Loucy (cell line): ENCODE results near the gene TAS1R1.

ENCODE experiments used
- H2AFZ ChIP-seq: fragments of 200-600 bp; sonication (generic); 2 replicates; pipeline ENCODE4 v1.6.0; 2016; ENCODE audit warnings: antibody characterized with exemption, mild to moderate bottlenecking, low read length, moderate library complexity
- H3F3A ChIP-seq: fragments of 200-600 bp; 2 replicates; pipeline ENCODE4 v1.6.0; 2016; ENCODE audit warnings: antibody characterized with exemption, low read depth, mild to moderate bottlenecking
- H3K27me3 ChIP-seq: fragments of 200-600 bp; sonication (generic); 2 replicates; pipeline ENCODE4 v1.6.1; 2014; ENCODE audit warnings: low read length, mild to moderate bottlenecking; ENCODE audit not compliant: insufficient read depth, poor library complexity, severe bottlenecking
- H3K36me3 ChIP-seq: fragments of 200-600 bp; sonication (generic); 2 replicates; pipeline ENCODE4 v1.6.1; 2016; ENCODE audit warnings: low read length; ENCODE audit not compliant: insufficient read depth
- H3K4me1 ChIP-seq: fragments of 200-600 bp; sonication (generic); 2 replicates; pipeline ENCODE4 v1.5.1; 2014; ENCODE audit warnings: low read length, mild to moderate bottlenecking; ENCODE audit not compliant: insufficient read depth, poor library complexity, severe bottlenecking
- H3K4me2 ChIP-seq: fragments of 200-600 bp; sonication (generic); 2 replicates; pipeline ENCODE4 v1.6.0; 2014; ENCODE audit warnings: antibody characterized with exemption, low read length, low read depth, mild to moderate bottlenecking; ENCODE audit not compliant: poor library complexity, severe bottlenecking
- H3K4me3 ChIP-seq: fragments of 200-600 bp; sonication (generic); 2 replicates; pipeline ENCODE4 v1.5.1; 2014; ENCODE audit warnings: low read length, mild to moderate bottlenecking, mixed read lengths; ENCODE audit not compliant: poor library complexity, severe bottlenecking
- H3K79me2 ChIP-seq: fragments of 200-600 bp; sonication (generic); 2 replicates; pipeline ENCODE4 v1.6.1; 2014; ENCODE audit warnings: low read length; ENCODE audit not compliant: insufficient read depth
- H3K9ac ChIP-seq: fragments of 200-600 bp; sonication (generic); 2 replicates; pipeline ENCODE4 v1.6.0; 2014; ENCODE audit warnings: mild to moderate bottlenecking, low read depth, low read length, moderate library complexity; ENCODE audit not compliant: poor library complexity, severe bottlenecking
- H3K9me2 ChIP-seq: fragments of 200-600 bp; sonication (generic); replicated peaks from 2 replicates; pipeline ENCODE4 v1.6.1; 2016; ENCODE audit warnings: low read depth, low read length, mixed read lengths
- H3K9me3 ChIP-seq: fragments of 200-600 bp; sonication (generic); 2 replicates; pipeline ENCODE4 v1.6.1; 2014; ENCODE audit warnings: mild to moderate bottlenecking, antibody characterized with exemption, low read length, low read depth; ENCODE audit not compliant: insufficient read depth
- H4K20me1 ChIP-seq: fragments of 200-600 bp; sonication (generic); 2 replicates; pipeline ENCODE4 v1.6.0; 2014; ENCODE audit warnings: antibody characterized with exemption, low read length, mild to moderate bottlenecking; ENCODE audit not compliant: insufficient read depth, poor library complexity, severe bottlenecking
- EZH2phosphoT487 ChIP-seq: fragments of 200-600 bp; IDR thresholded peaks from 2 replicates; pipeline ENCODE4 v1.6.1; 2018; ENCODE audit warnings: antibody characterized with exemption, mild to moderate bottlenecking, moderate library complexity, borderline replicate concordance
- TF ChIP-seq, protein P1 (sequence below): fragments of 200-600 bp; sonication (generic); conservative IDR thresholded peaks from 2 replicates; pipeline ENCODE4 v1.5.1; 2014; ENCODE audit warnings: mild to moderate bottlenecking, antibody characterized with exemption, low read length

TAS1R1 gene

DNA sequence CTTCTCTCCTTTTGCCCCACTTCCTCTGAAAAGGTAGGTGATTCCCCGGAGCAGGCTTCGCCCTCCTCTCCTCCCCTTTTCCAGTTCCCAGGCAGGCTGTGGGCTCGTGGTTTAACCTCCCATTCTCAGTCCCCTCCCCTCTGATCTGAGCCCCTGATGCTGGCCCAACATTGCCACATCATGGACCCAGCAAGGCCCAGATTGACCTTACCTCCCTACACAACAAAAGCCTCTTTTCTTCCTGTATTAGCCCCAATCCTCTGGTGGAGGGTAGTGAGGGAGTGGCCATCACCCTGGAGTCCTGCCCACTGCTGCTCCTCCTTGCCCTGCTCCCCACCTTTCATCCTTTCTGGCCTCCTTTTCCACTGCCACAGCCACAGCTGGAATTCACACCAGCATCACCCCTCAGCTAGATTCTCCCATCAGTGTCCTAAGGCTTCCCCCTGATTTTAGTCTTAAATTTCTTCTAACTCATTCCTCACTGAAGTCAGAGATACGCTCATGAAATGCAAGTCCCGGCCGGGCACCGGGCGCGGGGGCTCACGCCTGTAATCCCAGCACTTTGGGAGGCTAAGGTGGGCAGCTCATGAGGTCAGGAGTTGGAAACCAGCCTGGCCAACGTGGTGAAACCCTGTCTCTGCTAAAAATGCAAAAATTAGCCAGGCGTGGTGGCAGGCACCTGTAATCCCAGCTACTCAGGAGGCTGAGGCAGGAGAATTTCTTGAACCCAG is 17.7 kb downstream of the TAS1R1 start:
- no peak overlapping the region for H3K4me2 ChIP-seq
- no peak for TF ChIP-seq EZH2phosphoT487
- TF ChIP-seq, protein P1, sequence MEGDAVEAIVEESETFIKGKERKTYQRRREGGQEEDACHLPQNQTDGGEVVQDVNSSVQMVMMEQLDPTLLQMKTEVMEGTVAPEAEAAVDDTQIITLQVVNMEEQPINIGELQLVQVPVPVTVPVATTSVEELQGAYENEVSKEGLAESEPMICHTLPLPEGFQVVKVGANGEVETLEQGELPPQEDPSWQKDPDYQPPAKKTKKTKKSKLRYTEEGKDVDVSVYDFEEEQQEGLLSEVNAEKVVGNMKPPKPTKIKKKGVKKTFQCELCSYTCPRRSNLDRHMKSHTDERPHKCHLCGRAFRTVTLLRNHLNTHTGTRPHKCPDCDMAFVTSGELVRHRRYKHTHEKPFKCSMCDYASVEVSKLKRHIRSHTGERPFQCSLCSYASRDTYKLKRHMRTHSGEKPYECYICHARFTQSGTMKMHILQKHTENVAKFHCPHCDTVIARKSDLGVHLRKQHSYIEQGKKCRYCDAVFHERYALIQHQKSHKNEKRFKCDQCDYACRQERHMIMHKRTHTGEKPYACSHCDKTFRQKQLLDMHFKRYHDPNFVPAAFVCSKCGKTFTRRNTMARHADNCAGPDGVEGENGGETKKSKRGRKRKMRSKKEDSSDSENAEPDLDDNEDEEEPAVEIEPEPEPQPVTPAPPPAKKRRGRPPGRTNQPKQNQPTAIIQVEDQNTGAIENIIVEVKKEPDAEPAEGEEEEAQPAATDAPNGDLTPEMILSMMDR = no peak
- no peaks in the 10 kb centered on the region for H3F3A ChIP-seq
- H3K9me3 ChIP-seq = no peaks in the 10 kb centered on the region
- no peaks in the 10 kb centered on the region for H3K79me2 ChIP-seq
- H3K4me3 ChIP-seq = no peak overlapping the region
- no peaks in the 10 kb centered on the region for H3K27me3 ChIP-seq
- no peaks in the 10 kb centered on the region for H3K9me2 ChIP-seq
- H3K9ac ChIP-seq = no peak overlapping the region
- peak overlapping the region; percentile 67; the same call in 1 of the 2 replicates for H2AFZ ChIP-seq
- no peaks in the 10 kb centered on the region for H4K20me1 ChIP-seq
- H3K4me1 ChIP-seq = no peaks in the 10 kb centered on the region
- no peaks in the 10 kb centered on the region for H3K36me3 ChIP-seq

GRCh38 chr1:6574025-6574620 is 19.0 kb downstream of the TAS1R1 start:
- Histone ChIP-seq H3K27me3 (no peaks in the 10 kb centered on the region), H3F3A (no peaks in the 10 kb centered on the region), H3K36me3 (no peaks in the 10 kb centered on the region), H3K9ac (no peak overlapping the region), H3K9me2 (no peaks in the 10 kb centered on the region), H3K79me2 (no peaks in the 10 kb centered on the region), H2AFZ (no peak overlapping the region), H4K20me1 (no peaks in the 10 kb centered on the region), H3K4me3 (no peak overlapping the region), H3K9me3 (no peaks in the 10 kb centered on the region), H3K4me2 (no peak overlapping the region), H3K4me1 (no peaks in the 10 kb centered on the region)
- TF ChIP-seq, protein P1 = no peak
- TF ChIP-seq EZH2phosphoT487 = no peak

GRCh38 chr1:6574818-6575217 is 19.7 kb downstream of the TAS1R1 start:
- H2AFZ ChIP-seq = no peak overlapping the region
- no peak overlapping the region for H3K4me2 ChIP-seq
- H4K20me1 ChIP-seq = no peaks in the 10 kb centered on the region
- H3K36me3 ChIP-seq = no peaks in the 10 kb centered on the region
- no peaks in the 10 kb centered on the region for H3K27me3 ChIP-seq
- H3K4me1 ChIP-seq = no peaks in the 10 kb centered on the region
- H3K9ac ChIP-seq = no peak overlapping the region
- H3K4me3 ChIP-seq = no peak overlapping the region
- no peaks in the 10 kb centered on the region for H3K9me3 ChIP-seq
- no peak for TF ChIP-seq EZH2phosphoT487
- TF ChIP-seq, protein P1 = no peak
- no peaks in the 10 kb centered on the region for H3K9me2 ChIP-seq
- H3K79me2 ChIP-seq = no peaks in the 10 kb centered on the region
- H3F3A ChIP-seq = no peaks in the 10 kb centered on the region
